HepG2 (cell line): Measurements from ENCODE around the gene PNPLA2. TPM values are rescaled to one million over a fixed set of nuclear protein-coding genes. Genes with fewer than 3 reads are reported as not detected.
A peak's percentile ranks its signal among the peaks of the same experiment; 100 is the strongest.

Experiments
- ATAC-seq: fragments of 200-7000 bp; cut with Tn5 transposase; 3 replicates; pipeline ENCODE4 v1.9.1; 2020; ENCODE audit warnings: mild to moderate bottlenecking, moderate library complexity
- BruUV-seq: library from RNA; stranded (reverse); fragments of 400-500 nt; replicated peaks from 2 replicates; lab custom pipeline; 2021; lab: Mats Ljungman, UMichigan
- CTCF ChIA-PET: fragments of 300-600 bp; formaldehyde crosslinking; extraction: SDS; loops from one replicate; lab custom pipeline; 2021; ENCODE audit warnings: low total read pairs, inconsistent platforms, low intra/inter-chr PET ratio; lab: Yijun Ruan, JAX
- POLR2A ChIA-PET: fragments of 350-600 bp; sonication (Branson Sonifier 250); formaldehyde crosslinking; loops from one replicate; lab custom pipeline; 2020; ENCODE audit warnings: antibody characterized with exemption, inconsistent platforms; lab: Yijun Ruan, JAX
- DNase-seq: peaks from one replicate; pipeline ENCODE4 v3.0.0-alpha.2; 2015; ENCODE audit warnings: low spot score
- FAIRE-seq: peaks from 3 replicates; lab custom pipeline; 2011; peaks lifted over from hg19 to GRCh38; lab: Jason Lieb, UNC
- H2AFZ ChIP-seq: one replicate; pipeline ENCODE4 v1.6.1; 2011; ENCODE audit warnings: low read length, inconsistent platforms
- H3K27ac ChIP-seq: fragments of 300-600 bp; 3 replicates; pipeline ENCODE4 v1.8.0; 2011; ENCODE audit warnings: mixed run types, mild to moderate bottlenecking, mixed read lengths, low read length, inconsistent platforms; ENCODE audit not compliant: insufficient read depth; ENCODE audit errors: extremely low read length
- H3K27me3 ChIP-seq, 2 experiments: fragments of 200-600 bp in 1 of 2; 2 replicates in 1 of 2; 3 replicates in 1 of 2; pipeline versions ENCODE4 v1.6.0 to v1.8.0; 2011; ENCODE audit warnings: low read length in 2 of 2, mild to moderate bottlenecking in 2 of 2, moderate library complexity in 2 of 2, inconsistent platforms in 1 of 2; ENCODE audit not compliant: insufficient read depth in 2 of 2, control insufficient read depth in 1 of 2
- H3K36me3 ChIP-seq, 2 experiments: fragments of 200-600 bp in 1 of 2; replicated peaks in 1 of 2; 2 replicates in 1 of 2; 3 replicates in 1 of 2; pipeline versions ENCODE4 v1.5.1 to v1.8.0; 2011; ENCODE audit warnings: low read length in 2 of 2, inconsistent platforms in 1 of 2; ENCODE audit not compliant: insufficient read depth in 2 of 2, control insufficient read depth in 1 of 2
- H3K4me1 ChIP-seq: 2 replicates; pipeline ENCODE4 v1.5.1; 2012; ENCODE audit warnings: low read length, inconsistent platforms; ENCODE audit not compliant: insufficient read depth
- H3K4me2 ChIP-seq: 2 replicates; pipeline ENCODE4 v1.6.0; 2011; ENCODE audit warnings: low read depth, low read length, inconsistent platforms
- H3K4me3 ChIP-seq, 3 experiments: fragments of 200-600 bp in 1 of 3; sonication (generic), shearing (Covaris generic) in 1 of 3; replicated peaks in 1 of 3; 2 replicates each; pipeline ENCODE4 v1.5.1; 2011 to 2016; ENCODE audit warnings: low read length in 3 of 3, inconsistent platforms in 2 of 3, low read depth in 2 of 3, mild to moderate bottlenecking in 2 of 3, control low read depth in 1 of 3, mixed read lengths in 1 of 3; ENCODE audit not compliant: insufficient read depth in 1 of 3
- H3K79me2 ChIP-seq: one replicate; pipeline ENCODE4 v1.6.1; 2011; ENCODE audit warnings: low read length, inconsistent platforms; ENCODE audit not compliant: insufficient read depth
- H3K9ac ChIP-seq: 2 replicates; pipeline ENCODE4 v1.6.0; 2011; ENCODE audit warnings: mild to moderate bottlenecking, low read depth, low read length, inconsistent platforms; ENCODE audit not compliant: insufficient read depth
- H3K9me3 ChIP-seq: 2 replicates; pipeline ENCODE4 v1.5.1; 2012; ENCODE audit warnings: mild to moderate bottlenecking, low read length
- H4K20me1 ChIP-seq: 2 replicates; pipeline ENCODE4 v1.6.0; 2011; ENCODE audit warnings: inconsistent platforms, mild to moderate bottlenecking, low read length, moderate library complexity; ENCODE audit not compliant: insufficient read depth
- MXD4 ChIP-seq: IDR thresholded peaks from 2 replicates; pipeline ENCODE4 v1.6.1; 2016; ENCODE audit warnings: mild to moderate bottlenecking, missing biosample characterization, missing genetic modification reagents
- RBFOX2 ChIP-seq: fragments of 200-400 bp; formaldehyde crosslinking; IDR thresholded peaks from 2 replicates; pipeline ENCODE4 v1.6.1; 2017; ENCODE audit warnings: low read depth, mild to moderate bottlenecking, low read length
- SOX5 ChIP-seq: IDR thresholded peaks from 2 replicates; pipeline ENCODE4 v1.6.1; 2016; ENCODE audit warnings: borderline replicate concordance
- SRSF1 ChIP-seq: fragments of 200-400 bp; formaldehyde crosslinking; optimal IDR thresholded peaks from 2 replicates; pipeline ENCODE3; 2017; ENCODE audit warnings: mild to moderate bottlenecking, low read depth, low read length, moderate library complexity
- SUZ12 ChIP-seq: fragments of 150-350 bp; IDR thresholded peaks from 2 replicates; pipeline ENCODE4 v1.6.1; 2014; ENCODE audit warnings: low read depth, low read length
- ZBTB7A ChIP-seq: sonication (generic); formaldehyde crosslinking; IDR thresholded peaks from 2 replicates; pipeline ENCODE4 v1.8.0; 2022; ENCODE audit warnings: mild to moderate bottlenecking, missing genetic modification reagents
- ZNF180 ChIP-seq: sonication (generic); formaldehyde crosslinking; IDR thresholded peaks from 2 replicates; pipeline ENCODE4 v1.4.0; 2020; ENCODE audit warnings: low read depth, missing genetic modification reagents, borderline replicate concordance
- ZNF556 ChIP-seq: sonication (generic); formaldehyde crosslinking; IDR thresholded peaks from 2 replicates; pipeline ENCODE4 v1.4.0; 2020; ENCODE audit warnings: mild to moderate bottlenecking, missing genetic modification reagents, borderline replicate concordance
- ZSCAN31 ChIP-seq: sonication (generic); formaldehyde crosslinking; IDR thresholded peaks from 2 replicates; pipeline ENCODE4 v1.5.0; 2020; ENCODE audit warnings: low read depth, mild to moderate bottlenecking, missing genetic modification reagents
- WGBS: methylation state at CpG from one replicate; pipeline ENCODE4 v1.1.6; 2017; ENCODE audit warnings: low lambda C conversion rate; 5-methylcytosine and 5-hydroxymethylcytosine counted together
- in situ Hi-C: cut with HindIII; loops from 2 replicates; pipeline ENCODE4 v1.10.0; 2017; ENCODE audit warnings: low pct_unique_long_range_greater_than_20kb; ENCODE audit not compliant: extremely low pct_ligation_motif_present
- intact Hi-C: fragments of 100-400 bp; cut with micrococcal nuclease; formaldehyde crosslinking; loops from one replicate; pipeline ENCODE4 v1.10.0; 2022; ENCODE audit not compliant: unreplicated experiment
- polyA plus RNA-seq, 8 experiments: library from polyadenylated mRNA; depleted of rRNA in 3 of 8; stranded (reverse) in 7 of 8; unstranded in 1 of 8; fragments of >200 nt; fragmentation: Illumina TruSeq in 4 of 8; extraction: Trizol in 4 of 8; gene quantifications; 2 replicates each; pipeline versions ENCODE4 v1.2.1 to v1.2.3, GENCODE V29; 2011 to 2016; ENCODE audit warnings: low read depth in 4 of 8, missing spikeins in 1 of 8, mixed read lengths in 1 of 8; ENCODE audit not compliant: insufficient read depth in 1 of 8
- total RNA-seq, 5 experiments: library from RNA; depleted of rRNA; stranded (reverse); fragments of >200 nt; fragmentation: Illumina TruSeq; extraction: Trizol; gene quantifications; 2 replicates each; pipeline ENCODE4 v1.2.3, GENCODE V29; 2016; ENCODE audit warnings: low read depth in 1 of 5
- TF ChIP-seq, protein P1 (sequence below): sonication (generic); formaldehyde crosslinking; IDR thresholded peaks from 2 replicates; pipeline ENCODE4 v1.9.0; 2021; ENCODE audit warnings: missing genetic modification reagents, borderline replicate concordance
- TF ChIP-seq, protein P2 (sequence below): sonication (generic); formaldehyde crosslinking; IDR thresholded peaks from 2 replicates; pipeline ENCODE4; 2020; ENCODE audit warnings: missing genetic modification reagents, mild to moderate bottlenecking, borderline replicate concordance
- TF ChIP-seq, protein P3 (sequence below), 2 experiments: sonication (generic) in 1 of 2; formaldehyde crosslinking in 1 of 2; IDR thresholded peaks; 2 replicates each; pipeline versions ENCODE4 v1.6.1 to v1.9.0; 2014 to 2022; ENCODE audit warnings: antibody characterized with exemption in 1 of 2, borderline replicate concordance in 1 of 2, inconsistent platforms in 1 of 2, low read depth in 1 of 2, missing genetic modification reagents in 1 of 2

PNPLA2 gene
- total and polyA plus RNA-seq, 2 of the 13 experiments (the other 11 are each of a cell fraction or from before 2014, with no cell fraction given) = 10.5 to 43.2 TPM

DNA sequence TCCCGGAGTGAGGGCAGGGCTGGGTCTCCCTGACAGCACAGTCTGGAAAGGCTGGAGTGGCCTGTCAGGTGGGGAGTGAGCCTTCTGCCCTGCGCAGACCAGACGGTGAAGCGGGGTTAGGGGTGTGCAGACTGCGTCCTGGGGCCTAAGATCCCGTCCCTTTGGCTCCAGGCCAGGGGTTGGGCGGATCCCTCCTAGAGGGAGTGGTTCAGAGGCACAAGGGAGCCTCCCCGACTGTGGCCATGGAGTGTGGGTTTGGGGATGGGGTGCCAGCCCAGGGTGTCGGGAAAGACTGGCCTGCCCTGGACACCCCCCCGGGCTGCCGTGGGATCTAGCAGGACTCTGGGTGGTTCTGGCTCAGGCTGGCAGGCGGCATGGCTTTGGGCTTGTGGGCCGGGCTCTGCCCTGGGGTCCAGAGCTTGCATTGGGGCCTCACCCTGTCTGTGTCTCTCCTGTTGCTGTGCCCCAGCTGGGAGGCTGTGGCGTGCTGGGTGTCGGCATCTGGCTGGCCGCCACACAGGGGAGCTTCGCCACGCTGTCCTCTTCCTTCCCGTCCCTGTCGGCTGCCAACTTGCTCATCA is 43.5 kb downstream of the PNPLA2 start:
- POLR2A ChIA-PET = interaction anchor here (1.3 kb wide), 1 partner anchor 18 kb away, joined by 3 read pairs; no protein-coding TSS in a partner anchor
- Histone ChIP-seq H3K9ac (no peak overlapping the region), H3K4me1 (no peaks in the 10 kb centered on the region), H4K20me1 (no peaks in the 10 kb centered on the region; the same call in 1 of the 2 replicates), H3K4me3 (no peak overlapping the region), H3K27me3 (no peaks in the 10 kb centered on the region), H3K4me2 (no peak overlapping the region), H3K9me3 (no peaks in the 10 kb centered on the region), H3K79me2 (no peaks in the 10 kb centered on the region), H2AFZ (no peak overlapping the region), H3K36me3 (peaks cover 0 to 3% of the 10 kb centered on the region in 2 experiments; a peak in 2 of 5 replicates), H3K27ac (no peak overlapping the region)
- in situ Hi-C loops (no loop called here), intact Hi-C loops (no loop called here)
- no peak for DNase-seq
- no TSS peak for BruUV-seq
- WGBS = 91% methylated on average over 9 of the region's 20 CpGs
- ATAC-seq = no peak
- CTCF ChIA-PET = no interaction called here
- FAIRE-seq = no peak
- TF ChIP-seq ZNF556 (CRISPR knock-in tag) (no peak), SUZ12 (no peak), ZSCAN31 (CRISPR knock-in tag) (no peak), SOX5 (CRISPR knock-in tag) (no peak), ZNF180 (CRISPR knock-in tag) (no peak), MXD4 (CRISPR knock-in tag) (no peak), RBFOX2 (0 out of 2 replicates have a peak, but pooled peaks have one; percentile 21), SRSF1 (no peak), ZBTB7A (CRISPR knock-in tag) (no peak)
- TF ChIP-seq, protein P1, sequence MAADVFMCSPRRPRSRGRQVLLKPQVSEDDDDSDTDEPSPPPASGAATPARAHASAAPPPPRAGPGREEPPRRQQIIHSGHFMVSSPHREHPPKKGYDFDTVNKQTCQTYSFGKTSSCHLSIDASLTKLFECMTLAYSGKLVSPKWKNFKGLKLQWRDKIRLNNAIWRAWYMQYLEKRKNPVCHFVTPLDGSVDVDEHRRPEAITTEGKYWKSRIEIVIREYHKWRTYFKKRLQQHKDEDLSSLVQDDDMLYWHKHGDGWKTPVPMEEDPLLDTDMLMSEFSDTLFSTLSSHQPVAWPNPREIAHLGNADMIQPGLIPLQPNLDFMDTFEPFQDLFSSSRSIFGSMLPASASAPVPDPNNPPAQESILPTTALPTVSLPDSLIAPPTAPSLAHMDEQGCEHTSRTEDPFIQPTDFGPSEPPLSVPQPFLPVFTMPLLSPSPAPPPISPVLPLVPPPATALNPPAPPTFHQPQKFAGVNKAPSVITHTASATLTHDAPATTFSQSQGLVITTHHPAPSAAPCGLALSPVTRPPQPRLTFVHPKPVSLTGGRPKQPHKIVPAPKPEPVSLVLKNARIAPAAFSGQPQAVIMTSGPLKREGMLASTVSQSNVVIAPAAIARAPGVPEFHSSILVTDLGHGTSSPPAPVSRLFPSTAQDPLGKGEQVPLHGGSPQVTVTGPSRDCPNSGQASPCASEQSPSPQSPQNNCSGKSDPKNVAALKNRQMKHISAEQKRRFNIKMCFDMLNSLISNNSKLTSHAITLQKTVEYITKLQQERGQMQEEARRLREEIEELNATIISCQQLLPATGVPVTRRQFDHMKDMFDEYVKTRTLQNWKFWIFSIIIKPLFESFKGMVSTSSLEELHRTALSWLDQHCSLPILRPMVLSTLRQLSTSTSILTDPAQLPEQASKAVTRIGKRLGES (CRISPR knock-in tag) = no peak
- TF ChIP-seq, protein P2, sequence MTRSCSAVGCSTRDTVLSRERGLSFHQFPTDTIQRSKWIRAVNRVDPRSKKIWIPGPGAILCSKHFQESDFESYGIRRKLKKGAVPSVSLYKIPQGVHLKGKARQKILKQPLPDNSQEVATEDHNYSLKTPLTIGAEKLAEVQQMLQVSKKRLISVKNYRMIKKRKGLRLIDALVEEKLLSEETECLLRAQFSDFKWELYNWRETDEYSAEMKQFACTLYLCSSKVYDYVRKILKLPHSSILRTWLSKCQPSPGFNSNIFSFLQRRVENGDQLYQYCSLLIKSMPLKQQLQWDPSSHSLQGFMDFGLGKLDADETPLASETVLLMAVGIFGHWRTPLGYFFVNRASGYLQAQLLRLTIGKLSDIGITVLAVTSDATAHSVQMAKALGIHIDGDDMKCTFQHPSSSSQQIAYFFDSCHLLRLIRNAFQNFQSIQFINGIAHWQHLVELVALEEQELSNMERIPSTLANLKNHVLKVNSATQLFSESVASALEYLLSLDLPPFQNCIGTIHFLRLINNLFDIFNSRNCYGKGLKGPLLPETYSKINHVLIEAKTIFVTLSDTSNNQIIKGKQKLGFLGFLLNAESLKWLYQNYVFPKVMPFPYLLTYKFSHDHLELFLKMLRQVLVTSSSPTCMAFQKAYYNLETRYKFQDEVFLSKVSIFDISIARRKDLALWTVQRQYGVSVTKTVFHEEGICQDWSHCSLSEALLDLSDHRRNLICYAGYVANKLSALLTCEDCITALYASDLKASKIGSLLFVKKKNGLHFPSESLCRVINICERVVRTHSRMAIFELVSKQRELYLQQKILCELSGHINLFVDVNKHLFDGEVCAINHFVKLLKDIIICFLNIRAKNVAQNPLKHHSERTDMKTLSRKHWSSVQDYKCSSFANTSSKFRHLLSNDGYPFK (CRISPR knock-in tag) = no peak
- TF ChIP-seq, protein P3, sequence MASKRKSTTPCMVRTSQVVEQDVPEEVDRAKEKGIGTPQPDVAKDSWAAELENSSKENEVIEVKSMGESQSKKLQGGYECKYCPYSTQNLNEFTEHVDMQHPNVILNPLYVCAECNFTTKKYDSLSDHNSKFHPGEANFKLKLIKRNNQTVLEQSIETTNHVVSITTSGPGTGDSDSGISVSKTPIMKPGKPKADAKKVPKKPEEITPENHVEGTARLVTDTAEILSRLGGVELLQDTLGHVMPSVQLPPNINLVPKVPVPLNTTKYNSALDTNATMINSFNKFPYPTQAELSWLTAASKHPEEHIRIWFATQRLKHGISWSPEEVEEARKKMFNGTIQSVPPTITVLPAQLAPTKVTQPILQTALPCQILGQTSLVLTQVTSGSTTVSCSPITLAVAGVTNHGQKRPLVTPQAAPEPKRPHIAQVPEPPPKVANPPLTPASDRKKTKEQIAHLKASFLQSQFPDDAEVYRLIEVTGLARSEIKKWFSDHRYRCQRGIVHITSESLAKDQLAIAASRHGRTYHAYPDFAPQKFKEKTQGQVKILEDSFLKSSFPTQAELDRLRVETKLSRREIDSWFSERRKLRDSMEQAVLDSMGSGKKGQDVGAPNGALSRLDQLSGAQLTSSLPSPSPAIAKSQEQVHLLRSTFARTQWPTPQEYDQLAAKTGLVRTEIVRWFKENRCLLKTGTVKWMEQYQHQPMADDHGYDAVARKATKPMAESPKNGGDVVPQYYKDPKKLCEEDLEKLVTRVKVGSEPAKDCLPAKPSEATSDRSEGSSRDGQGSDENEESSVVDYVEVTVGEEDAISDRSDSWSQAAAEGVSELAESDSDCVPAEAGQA (IDR thresholded peaks at IDR 0.05; ENCODE audit: low read depth) = no peak
- TF ChIP-seq, protein P3 (CRISPR knock-in tag; IDR thresholded peaks at IDR 0.05; ENCODE audit: borderline replicate concordance) = no peak
